Femur (tissue), 1 donor: ENCODE results near the gene FLNB.

ENCODE experiments used
- DNase-seq: peaks from one replicate; pipeline ENCODE4 v3.0.0-alpha.2; 2017

The FLNB gene

DNA sequence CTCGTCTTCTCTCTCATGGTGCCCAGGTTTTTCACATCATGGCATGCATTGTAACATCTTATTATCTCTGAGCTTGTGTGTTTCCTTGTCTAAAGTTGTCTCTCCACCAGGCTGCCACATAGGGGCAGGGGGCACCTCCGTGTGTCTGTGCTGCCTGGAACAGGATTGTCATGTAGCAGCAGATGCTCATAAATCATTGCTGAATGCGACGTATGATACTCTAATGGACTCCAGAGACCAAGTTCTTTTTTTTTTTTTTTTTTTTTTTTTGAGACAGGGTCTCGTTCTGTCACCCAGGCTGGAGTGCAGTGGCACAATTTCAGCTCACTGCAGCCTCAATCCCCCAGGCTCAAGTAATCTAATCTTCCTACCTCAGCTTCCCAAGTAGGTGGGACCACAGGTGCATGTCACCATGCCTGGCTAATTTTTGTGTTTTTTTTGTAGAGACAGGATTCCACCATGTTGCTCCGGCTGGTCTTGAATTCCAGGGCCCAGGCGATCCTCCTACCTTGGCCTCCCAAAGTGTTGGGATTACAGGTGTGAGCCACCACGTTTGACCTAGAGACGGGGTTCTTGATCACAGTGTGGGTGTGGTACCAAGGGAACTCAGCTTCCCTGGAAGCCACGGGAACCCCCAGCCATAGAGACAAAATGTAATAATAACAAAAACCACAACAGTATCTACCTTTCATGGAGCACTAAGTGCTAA lies 207.2 kb downstream of the FLNB start:
- DNase-seq = no peak

DNA sequence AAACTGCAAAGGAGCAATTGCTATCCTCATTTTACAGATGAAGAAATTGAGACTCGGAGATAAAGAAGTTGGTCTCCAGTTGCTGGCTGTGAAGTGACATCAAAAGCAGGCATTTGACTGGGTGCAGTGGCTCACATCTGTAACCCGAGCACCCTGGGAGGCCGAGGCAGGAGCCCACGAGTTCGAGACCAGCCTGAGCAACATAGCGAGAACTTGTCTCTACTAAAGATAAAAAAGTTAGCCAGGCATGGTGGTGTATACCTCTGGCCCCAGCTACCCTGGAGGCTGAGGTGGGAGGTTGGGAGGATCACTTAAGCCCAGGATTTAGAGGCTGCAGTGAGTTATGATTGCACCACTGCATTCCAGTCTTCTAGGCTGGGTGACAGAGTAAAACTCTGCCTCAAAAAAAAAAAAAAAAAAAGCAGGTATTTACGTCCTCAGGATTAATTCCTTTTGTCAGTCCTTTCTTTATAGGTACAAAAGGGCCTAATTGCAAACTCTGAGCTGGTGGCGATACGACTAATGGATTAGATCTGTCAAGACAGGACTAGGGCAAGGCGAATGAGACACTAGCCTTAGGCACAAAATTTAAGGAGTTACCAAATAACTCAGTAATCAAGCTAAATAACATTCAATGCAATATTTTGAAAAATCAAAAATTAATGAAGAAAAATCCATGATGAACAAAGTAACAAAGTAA lies 208.4 kb downstream of the FLNB start:
- DNase-seq = no peak

DNA sequence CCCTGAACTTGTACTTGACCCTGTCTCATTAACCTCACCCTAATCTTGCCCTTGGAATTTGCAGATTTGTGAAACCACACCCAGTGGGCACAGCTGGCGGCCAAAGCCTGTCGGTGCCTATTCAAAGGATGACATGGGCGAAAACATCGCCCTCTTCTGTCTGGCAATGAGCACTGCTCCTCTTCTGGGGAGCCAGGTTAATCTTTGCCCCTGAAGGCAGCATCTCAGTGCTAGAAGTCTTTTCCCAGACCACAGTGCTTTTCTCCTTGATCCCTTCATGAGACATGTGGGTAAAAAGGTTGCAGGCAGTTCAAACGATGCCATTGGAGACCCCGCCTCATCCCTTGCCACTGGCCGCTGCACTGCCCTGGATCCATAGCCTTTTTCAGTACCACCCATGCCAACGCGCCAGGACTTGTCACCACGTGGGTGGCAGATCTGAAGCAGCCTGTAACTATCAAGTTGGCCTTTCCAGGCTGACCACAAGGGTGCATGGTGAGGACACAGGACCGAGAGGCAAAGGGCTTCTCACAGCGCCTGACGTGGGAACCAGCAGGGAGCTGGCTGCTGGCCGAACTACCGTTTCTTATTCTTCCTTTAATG lies 209.1 kb downstream of the FLNB start:
- DNase-seq = peak; percentile 70

DNA sequence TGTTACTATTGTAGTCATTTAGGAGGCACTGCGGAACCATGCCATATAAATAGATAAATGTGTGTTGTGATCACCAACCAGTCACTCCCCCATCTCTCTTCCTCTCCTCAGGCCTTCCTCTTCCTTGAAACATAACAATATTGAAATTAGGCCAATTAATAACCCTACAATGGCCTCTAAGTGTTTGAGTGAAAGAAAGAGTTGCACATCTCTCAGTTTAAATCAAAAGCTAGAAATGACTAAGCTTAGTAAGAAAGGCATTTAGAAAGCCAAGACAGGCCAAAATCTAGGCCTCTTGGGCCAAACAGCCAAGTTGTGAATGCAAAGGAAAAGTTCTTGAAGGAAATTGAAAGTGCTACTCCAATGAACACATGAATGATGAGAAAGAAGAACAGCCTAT lies 210.7 kb downstream of the FLNB start:
- no peak for DNase-seq
